Upper lobe of right lung (tissue), 1 donor: ENCODE results near the gene ZCCHC4. TPM values are rescaled to one million over a fixed set of nuclear protein-coding genes. Genes with fewer than 3 reads are reported as not detected.

ENCODE experiments used
- ATAC-seq: fragments of 200-7000 bp; cut with Tn5 transposase; one replicate; pipeline ENCODE4 v1.9.1; 2020; ENCODE audit warnings: mild to moderate bottlenecking, moderate library complexity
- DNase-seq: peaks from one replicate; pipeline ENCODE4 v3.0.0-alpha.2; 2020
- H3K27ac ChIP-seq: fragments of 200-600 bp; one replicate; pipeline ENCODE4 v1.8.0; 2022
- H3K27me3 ChIP-seq: fragments of 200-600 bp; one replicate; pipeline ENCODE4 v1.8.0; 2022; ENCODE audit warnings: mild to moderate bottlenecking
- H3K36me3 ChIP-seq: fragments of 200-600 bp; one replicate; pipeline ENCODE4 v1.8.0; 2022
- H3K4me1 ChIP-seq: fragments of 200-600 bp; one replicate; pipeline ENCODE4 v1.8.0; 2022
- H3K4me3 ChIP-seq: fragments of 200-600 bp; one replicate; pipeline ENCODE4 v1.8.0; 2022; ENCODE audit warnings: mild to moderate bottlenecking
- H3K9me3 ChIP-seq: fragments of 200-600 bp; one replicate; pipeline ENCODE4 v1.8.0; 2022
- intact Hi-C: fragments of 100-400 bp; cut with DNase I; formaldehyde crosslinking; loops from one replicate; pipeline ENCODE4 v1.11.0; 2022
- total RNA-seq: library from RNA; stranded (reverse); fragmentation: NEBNext Ultra II Directional; extraction: Animal tissue kit (Norgen Biotek cat#: 25700); gene quantifications from one replicate; pipeline ENCODE4 v1.2.1, GENCODE V29; 2021
- TF ChIP-seq, protein P1 (sequence below): fragments of 200-600 bp; IDR thresholded peaks from one replicate; pipeline ENCODE4 v1.8.0; 2022; ENCODE audit warnings: antibody characterized with exemption
- donor health status: DM: no; HTN: yes; CAD: no; lungs with severe emphysema.

ZCCHC4 gene
- total RNA-seq, 1 donor from 2014 or later, result 10.2 TPM

GRCh38 chr4:25417014-25417413, 104.4 kb downstream of the ZCCHC4 start:
- Histone ChIP-seq H3K36me3 (peaks cover 74% of the 10 kb centered on the region), H3K9me3 (no peaks in the 10 kb centered on the region), H3K4me3 (no peak overlapping the region), H3K27me3 (no peaks in the 10 kb centered on the region), H3K27ac (no peak overlapping the region), H3K4me1 (no peaks in the 10 kb centered on the region)
- ATAC-seq (no peak), DNase-seq (no peak)
- intact Hi-C loops, result no loop called here
- TF ChIP-seq, protein P1, sequence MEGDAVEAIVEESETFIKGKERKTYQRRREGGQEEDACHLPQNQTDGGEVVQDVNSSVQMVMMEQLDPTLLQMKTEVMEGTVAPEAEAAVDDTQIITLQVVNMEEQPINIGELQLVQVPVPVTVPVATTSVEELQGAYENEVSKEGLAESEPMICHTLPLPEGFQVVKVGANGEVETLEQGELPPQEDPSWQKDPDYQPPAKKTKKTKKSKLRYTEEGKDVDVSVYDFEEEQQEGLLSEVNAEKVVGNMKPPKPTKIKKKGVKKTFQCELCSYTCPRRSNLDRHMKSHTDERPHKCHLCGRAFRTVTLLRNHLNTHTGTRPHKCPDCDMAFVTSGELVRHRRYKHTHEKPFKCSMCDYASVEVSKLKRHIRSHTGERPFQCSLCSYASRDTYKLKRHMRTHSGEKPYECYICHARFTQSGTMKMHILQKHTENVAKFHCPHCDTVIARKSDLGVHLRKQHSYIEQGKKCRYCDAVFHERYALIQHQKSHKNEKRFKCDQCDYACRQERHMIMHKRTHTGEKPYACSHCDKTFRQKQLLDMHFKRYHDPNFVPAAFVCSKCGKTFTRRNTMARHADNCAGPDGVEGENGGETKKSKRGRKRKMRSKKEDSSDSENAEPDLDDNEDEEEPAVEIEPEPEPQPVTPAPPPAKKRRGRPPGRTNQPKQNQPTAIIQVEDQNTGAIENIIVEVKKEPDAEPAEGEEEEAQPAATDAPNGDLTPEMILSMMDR, result no peak

Other genes with a start within 250 kb of the ZCCHC4 start
- gene SEPSECS, start 152.3 kb upstream of the ZCCHC4 start, total RNA-seq, result 8.5 TPM
- gene PI4K2B, start 78.7 kb upstream of the ZCCHC4 start, total RNA-seq, result 21.8 TPM
- 33.0 TPM for gene ANAPC4, start 64.5 kb downstream of the ZCCHC4 start, total RNA-seq